Measurements from ENCODE around the gene DSCAML1.

GRCh38 chr11:117547195-117547850 is 249.7 kb downstream of the DSCAML1 start:
- no peak for TF ChIP-seq EZH2phosphoT487 (IDR thresholded peaks at IDR 0.05; ENCODE audit: low read depth)
- TF ChIP-seq CTCF (IDR thresholded peaks at IDR 0.05; ENCODE audit: low read depth, low read length): no peak
